Keratinocyte (primary cell): Measurements from ENCODE around the gene SLC9A4. TPM values are rescaled to one million over a fixed set of nuclear protein-coding genes. Genes with fewer than 3 reads are reported as not detected.

Source experiments
- DNase-seq: peaks from one replicate; pipeline ENCODE4 v3.0.0-alpha.2; 2011; ENCODE audit warnings: low read depth, missing footprints, low spot score
- FAIRE-seq: peaks from 2 replicates; lab custom pipeline; 2011; peaks lifted over from hg19 to GRCh38; lab: Jason Lieb, UNC
- H2AFZ ChIP-seq: 2 replicates; pipeline ENCODE4 v1.6.0; 2012; ENCODE audit warnings: low read length, control low read depth, inconsistent platforms; ENCODE audit not compliant: control insufficient read depth
- H3K27ac ChIP-seq: 2 replicates; pipeline ENCODE4 v1.5.1; 2011; ENCODE audit warnings: low read length; ENCODE audit not compliant: control insufficient read depth, insufficient read depth
- H3K27me3 ChIP-seq: 3 replicates; pipeline ENCODE4 v1.6.0; 2011; ENCODE audit warnings: low read length; ENCODE audit not compliant: control insufficient read depth, insufficient read depth; ENCODE audit errors: extremely low read depth
- H3K36me3 ChIP-seq, 2 experiments: 2 replicates in 1 of 2; 3 replicates in 1 of 2; pipeline ENCODE4 v1.5.1; 2011; ENCODE audit warnings: low read length in 2 of 2, mild to moderate bottlenecking in 1 of 2; ENCODE audit not compliant: control insufficient read depth in 2 of 2, insufficient read depth in 2 of 2; ENCODE audit errors: extremely low read depth in 1 of 2
- H3K4me1 ChIP-seq: 3 replicates; pipeline ENCODE4 v1.5.1; 2011; ENCODE audit warnings: low read length; ENCODE audit not compliant: control insufficient read depth, insufficient read depth; ENCODE audit errors: extremely low read depth
- H3K4me2 ChIP-seq: 3 replicates; pipeline ENCODE4 v1.6.0; 2011; ENCODE audit warnings: low read depth, low read length; ENCODE audit not compliant: control insufficient read depth, insufficient read depth; ENCODE audit errors: extremely low read depth
- H3K4me3 ChIP-seq, 3 experiments: fragments of 200-600 bp in 1 of 3; sonication (generic) in 1 of 3; 2 replicates in 2 of 3; 3 replicates in 1 of 3; pipeline ENCODE4 v1.5.1; 2011 to 2016; ENCODE audit warnings: low read length in 3 of 3, mild to moderate bottlenecking in 3 of 3, control low read depth in 2 of 3, inconsistent platforms in 1 of 3, low read depth in 1 of 3, mixed read lengths in 1 of 3, mixed run types in 1 of 3, moderate library complexity in 1 of 3; ENCODE audit not compliant: control insufficient read depth in 2 of 3, insufficient read depth in 2 of 3; ENCODE audit errors: extremely low read depth in 1 of 3
- H3K79me2 ChIP-seq: 2 replicates; pipeline ENCODE4 v1.6.0; 2012; ENCODE audit warnings: low read length; ENCODE audit not compliant: control insufficient read depth, insufficient read depth
- H3K9ac ChIP-seq: 3 replicates; pipeline ENCODE4 v1.6.0; 2011; ENCODE audit warnings: low read length; ENCODE audit not compliant: control insufficient read depth, insufficient read depth; ENCODE audit errors: extremely low read depth
- H3K9me1 ChIP-seq: 3 replicates; pipeline ENCODE4 v1.6.0; 2011; ENCODE audit warnings: low read length; ENCODE audit not compliant: control insufficient read depth, insufficient read depth; ENCODE audit errors: extremely low read depth
- H3K9me3 ChIP-seq: 2 replicates; pipeline ENCODE4 v1.5.1; 2012; ENCODE audit warnings: low read depth, low read length; ENCODE audit not compliant: control insufficient read depth
- H4K20me1 ChIP-seq: 3 replicates; pipeline ENCODE4 v1.6.0; 2011; ENCODE audit warnings: low read length; ENCODE audit not compliant: control insufficient read depth, insufficient read depth; ENCODE audit errors: extremely low read depth
- EZH2 ChIP-seq: IDR thresholded peaks from one replicate; pipeline ENCODE4 v1.6.1; 2012; ENCODE audit warnings: inconsistent platforms, mild to moderate bottlenecking, low read length, moderate library complexity
- dilution Hi-C: fragments of 300-500 bp; cut with MboI; formaldehyde crosslinking; loops from one replicate; pipeline ENCODE4 v1.7.0; 2020; ENCODE audit warnings: low sequenced_read_pairs; ENCODE audit not compliant: extremely low pct_ligation_motif_present
- polyA plus RNA-seq, 5 experiments: library from polyadenylated mRNA; depleted of rRNA in 3 of 5; stranded (reverse) in 3 of 5; stranded (forward) in 1 of 5; unstranded in 1 of 5; fragments of >200 nt; gene quantifications; 1 replicate in 1 of 5; 2 replicates in 3 of 5; 3 replicates in 1 of 5; pipeline versions ENCODE4 v1.2.1 to v1.2.3, GENCODE V29; 2011 to 2012; ENCODE audit warnings: missing spikeins in 2 of 5, low read depth in 1 of 5, low replicate concordance in 1 of 5
- TF ChIP-seq, protein P1 (sequence below), 3 experiments: IDR thresholded peaks in 1 of 3; conservative IDR thresholded peaks in 1 of 3; optimal IDR thresholded peaks in 1 of 3; 2 replicates in 2 of 3; 3 replicates in 1 of 3; pipeline versions ENCODE3 to v1.5.1; 2011; ENCODE audit warnings: low read length in 3 of 3, mild to moderate bottlenecking in 3 of 3, moderate library complexity in 2 of 3, control low read depth in 1 of 3, inconsistent platforms in 1 of 3; ENCODE audit not compliant: insufficient read depth in 2 of 3; ENCODE audit errors: extremely low read depth in 1 of 3

SLC9A4 gene
- polyA plus RNA-seq, 1 donor (not counting 4 experiments of a cell fraction or from before 2014, with no cell fraction given) = not detected

DNA sequence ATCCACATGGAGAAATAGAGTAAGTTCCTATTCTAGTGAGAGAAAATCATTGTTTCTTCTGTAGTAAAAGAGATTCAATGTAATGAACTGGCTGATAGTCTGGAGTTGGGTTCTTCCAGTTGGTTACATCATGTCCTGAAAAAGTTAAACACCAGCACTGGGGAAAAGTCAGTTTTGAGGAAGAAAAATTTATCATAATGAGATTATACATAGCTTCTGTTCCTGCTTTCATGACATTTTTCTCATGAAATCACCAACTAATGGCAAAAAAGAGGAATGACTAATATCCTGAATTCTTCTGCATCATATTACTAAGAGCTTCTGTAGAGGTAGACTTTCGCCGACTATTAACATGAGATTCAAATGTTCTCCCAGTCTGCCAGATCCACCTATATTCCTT lies 77.1 kb downstream of the SLC9A4 start:
- Histone ChIP-seq H4K20me1 (no peaks in the 10 kb centered on the region), H3K4me1 (no peaks in the 10 kb centered on the region), H3K4me3 (no peak overlapping the region), H3K9me3 (no peaks in the 10 kb centered on the region), H3K36me3 (no peaks in the 10 kb centered on the region), H2AFZ (no peak overlapping the region), H3K27ac (no peak overlapping the region), H3K4me2 (no peak overlapping the region), H3K9me1 (no peaks in the 10 kb centered on the region), H3K79me2 (no peaks in the 10 kb centered on the region), H3K9ac (no peak overlapping the region), H3K27me3 (no peaks in the 10 kb centered on the region)
- DNase-seq (no peak), FAIRE-seq (no peak)
- TF ChIP-seq EZH2 = no peak
- TF ChIP-seq, protein P1, sequence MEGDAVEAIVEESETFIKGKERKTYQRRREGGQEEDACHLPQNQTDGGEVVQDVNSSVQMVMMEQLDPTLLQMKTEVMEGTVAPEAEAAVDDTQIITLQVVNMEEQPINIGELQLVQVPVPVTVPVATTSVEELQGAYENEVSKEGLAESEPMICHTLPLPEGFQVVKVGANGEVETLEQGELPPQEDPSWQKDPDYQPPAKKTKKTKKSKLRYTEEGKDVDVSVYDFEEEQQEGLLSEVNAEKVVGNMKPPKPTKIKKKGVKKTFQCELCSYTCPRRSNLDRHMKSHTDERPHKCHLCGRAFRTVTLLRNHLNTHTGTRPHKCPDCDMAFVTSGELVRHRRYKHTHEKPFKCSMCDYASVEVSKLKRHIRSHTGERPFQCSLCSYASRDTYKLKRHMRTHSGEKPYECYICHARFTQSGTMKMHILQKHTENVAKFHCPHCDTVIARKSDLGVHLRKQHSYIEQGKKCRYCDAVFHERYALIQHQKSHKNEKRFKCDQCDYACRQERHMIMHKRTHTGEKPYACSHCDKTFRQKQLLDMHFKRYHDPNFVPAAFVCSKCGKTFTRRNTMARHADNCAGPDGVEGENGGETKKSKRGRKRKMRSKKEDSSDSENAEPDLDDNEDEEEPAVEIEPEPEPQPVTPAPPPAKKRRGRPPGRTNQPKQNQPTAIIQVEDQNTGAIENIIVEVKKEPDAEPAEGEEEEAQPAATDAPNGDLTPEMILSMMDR (optimal IDR thresholded peaks at IDR 0.05 in 1 of 3, IDR thresholded peaks at IDR 0.05 in 1 of 3, conservative IDR thresholded peaks at IDR 0.05 in 1 of 3; ENCODE audit: extremely low read depth in 1 of 3, insufficient read depth in 2 of 3, low read length in 3 of 3) = no peak
- dilution Hi-C loops = no loop called here

DNA sequence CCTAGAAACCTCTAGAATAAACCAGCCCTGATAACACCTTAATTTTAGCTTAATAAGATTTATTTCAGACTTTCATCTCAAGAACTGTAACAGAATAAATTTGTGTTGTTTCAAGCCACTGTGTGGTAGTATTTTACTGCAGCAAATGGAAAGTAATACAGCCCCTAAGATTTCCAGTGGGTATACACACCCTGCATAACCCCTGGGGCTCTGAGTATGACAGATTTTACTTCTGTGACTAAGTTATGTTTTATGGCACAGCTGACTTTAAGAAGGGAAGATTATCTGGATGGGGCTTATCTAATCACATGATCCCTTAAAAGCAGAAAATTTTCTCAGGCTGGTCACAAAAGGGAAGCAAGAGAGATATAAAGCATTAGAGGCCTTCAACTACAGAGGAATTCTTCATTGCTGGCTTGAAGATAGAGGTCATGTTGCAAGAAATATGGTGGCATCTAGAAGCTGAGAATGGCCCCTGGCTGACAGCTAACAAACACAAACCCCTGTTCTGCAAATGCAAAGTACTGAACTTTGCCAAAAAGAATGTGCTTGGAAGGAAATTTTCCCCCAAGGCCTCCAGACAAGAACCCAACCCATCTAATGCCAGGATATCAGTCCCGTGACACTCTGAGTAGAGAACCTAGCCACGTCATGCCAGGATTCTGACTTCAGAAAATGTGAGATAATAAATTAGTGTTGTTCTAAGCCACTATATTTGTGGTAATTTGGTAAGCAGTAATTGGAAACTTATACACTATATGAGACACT lies 78.5 kb downstream of the SLC9A4 start:
- Histone ChIP-seq H3K27me3 (no peaks in the 10 kb centered on the region), H3K4me1 (no peaks in the 10 kb centered on the region), H3K9me1 (no peaks in the 10 kb centered on the region), H2AFZ (no peak overlapping the region), H3K27ac (no peak overlapping the region), H4K20me1 (no peaks in the 10 kb centered on the region), H3K79me2 (no peaks in the 10 kb centered on the region), H3K9me3 (no peaks in the 10 kb centered on the region), H3K36me3 (no peaks in the 10 kb centered on the region), H3K4me2 (no peak overlapping the region), H3K9ac (no peak overlapping the region), H3K4me3 (no peak overlapping the region)
- TF ChIP-seq, protein P1 (optimal IDR thresholded peaks at IDR 0.05 in 1 of 3, IDR thresholded peaks at IDR 0.05 in 1 of 3, conservative IDR thresholded peaks at IDR 0.05 in 1 of 3; ENCODE audit: extremely low read depth in 1 of 3, insufficient read depth in 2 of 3, low read length in 3 of 3) = no peak
- TF ChIP-seq EZH2 = no peak
- FAIRE-seq (no peak), DNase-seq (no peak)
- dilution Hi-C loops = no loop called here
